WTC11 (cell line): ENCODE measurements around the gene NEK5. TPM values are rescaled to one million over a fixed set of nuclear protein-coding genes. Genes with fewer than 3 reads are reported as not detected.

Experiments
- ATAC-seq: fragments of 200-7000 bp; cut with Tn5 transposase; 2 replicates; pipeline ENCODE4 v1.10.0; 2021; ENCODE audit warnings: mild to moderate bottlenecking, moderate library complexity
- CTCF ChIA-PET: fragments of 300-600 bp; sonication (Branson Sonifier 250); formaldehyde crosslinking; loops from one replicate; lab custom pipeline; 2021; ENCODE audit warnings: antibody characterized with exemption; lab: Charles Lee
- POLR2A ChIA-PET: fragments of 350-600 bp; sonication (Branson Sonifier 250); formaldehyde crosslinking; loops from one replicate; lab custom pipeline; 2021; ENCODE audit warnings: antibody characterized with exemption; lab: Charles Lee
- DNase-seq: peaks from one replicate; pipeline ENCODE4 v3.0.0; 2021; ENCODE audit warnings: low spot score
- H3K27ac Mint-ChIP-seq: 2 replicates; pipeline ENCODE4 v1.8.0; 2021; ENCODE audit warnings: mixed read lengths
- H3K27me3 Mint-ChIP-seq: 2 replicates; pipeline ENCODE4 v1.8.0; 2021; ENCODE audit warnings: low read depth, mild to moderate bottlenecking, moderate library complexity, mixed read lengths
- H3K36me3 Mint-ChIP-seq: 2 replicates; pipeline ENCODE4 v1.8.0; 2021; ENCODE audit warnings: mixed read lengths
- H3K4me1 Mint-ChIP-seq: 2 replicates; pipeline ENCODE4 v1.8.0; 2022; ENCODE audit warnings: mixed read lengths
- H3K4me3 Mint-ChIP-seq: 2 replicates; pipeline ENCODE4 v1.8.0; 2021; ENCODE audit warnings: mild to moderate bottlenecking, moderate library complexity, mixed read lengths
- H3K9me3 Mint-ChIP-seq: 2 replicates; pipeline ENCODE4 v1.8.0; 2021; ENCODE audit warnings: mixed read lengths
- AR ChIP-seq: fragments of 250-450 bp; sonication (Bioruptor Pico); IDR thresholded peaks from 2 replicates; pipeline ENCODE4 v1.9.0; 2021; ENCODE audit warnings: mild to moderate bottlenecking
- ATF1 ChIP-seq: sonication (generic); formaldehyde crosslinking; IDR thresholded peaks from 2 replicates; pipeline ENCODE4 v1.8.1; 2023; ENCODE audit warnings: mild to moderate bottlenecking, moderate library complexity, missing genetic modification reagents
- FOXK1 ChIP-seq: sonication (generic); formaldehyde crosslinking; IDR thresholded peaks from 2 replicates; pipeline ENCODE4 v1.8.0; 2022; ENCODE audit warnings: mild to moderate bottlenecking, moderate library complexity, missing genetic modification reagents
- GTF2I ChIP-seq: fragments of 250-450 bp; sonication (Bioruptor Pico); conservative IDR thresholded peaks from 2 replicates; pipeline ENCODE4 v1.4.0; 2021; ENCODE audit warnings: mild to moderate bottlenecking
- KAT7 ChIP-seq: sonication (generic); formaldehyde crosslinking; IDR thresholded peaks from 2 replicates; pipeline ENCODE4 v1.8.1; 2023; ENCODE audit warnings: missing genetic modification reagents, mild to moderate bottlenecking, borderline replicate concordance
- MAX ChIP-seq: sonication (generic); formaldehyde crosslinking; IDR thresholded peaks from 2 replicates; pipeline ENCODE4 v1.8.0; 2022; ENCODE audit warnings: mild to moderate bottlenecking, missing genetic modification reagents
- MXD4 ChIP-seq: fragments of 250-450 bp; sonication (Bioruptor Pico); IDR thresholded peaks from 2 replicates; pipeline ENCODE4 v1.8.0; 2021; ENCODE audit warnings: mild to moderate bottlenecking, moderate library complexity, borderline replicate concordance
- NR2C2 ChIP-seq: sonication (generic); formaldehyde crosslinking; IDR thresholded peaks from 2 replicates; pipeline ENCODE4 v1.8.0; 2022; ENCODE audit warnings: mild to moderate bottlenecking, missing genetic modification reagents
- PRDM15 ChIP-seq: sonication (generic); formaldehyde crosslinking; IDR thresholded peaks from 2 replicates; pipeline ENCODE4 v1.8.0; 2022; ENCODE audit warnings: missing genetic modification reagents
- PREB ChIP-seq: sonication (generic); formaldehyde crosslinking; IDR thresholded peaks from 2 replicates; pipeline ENCODE4 v1.8.1; 2022; ENCODE audit warnings: mild to moderate bottlenecking, missing genetic modification reagents, moderate library complexity, borderline replicate concordance
- PRRX2 ChIP-seq: fragments of 250-450 bp; sonication (Bioruptor Pico); IDR thresholded peaks from 2 replicates; pipeline ENCODE4 v1.8.0; 2021; ENCODE audit warnings: mild to moderate bottlenecking
- SMAD3 ChIP-seq: sonication (generic); formaldehyde crosslinking; IDR thresholded peaks from 2 replicates; pipeline ENCODE4 v1.8.0; 2022; ENCODE audit warnings: missing genetic modification reagents, mild to moderate bottlenecking, borderline replicate concordance
- SMAD4 ChIP-seq: sonication (generic); formaldehyde crosslinking; IDR thresholded peaks from 2 replicates; pipeline ENCODE4 v1.8.0; 2022; ENCODE audit warnings: mild to moderate bottlenecking, missing genetic modification reagents
- SOX15 ChIP-seq: fragments of 250-450 bp; sonication (Bioruptor Pico); IDR thresholded peaks from 2 replicates; pipeline ENCODE4 v1.9.0; 2021; ENCODE audit warnings: mild to moderate bottlenecking
- TCF7 ChIP-seq: sonication (generic); formaldehyde crosslinking; IDR thresholded peaks from 2 replicates; pipeline ENCODE4 v1.8.0; 2022; ENCODE audit warnings: mild to moderate bottlenecking, low read depth, missing genetic modification reagents, moderate library complexity
- TEAD1 ChIP-seq: sonication (generic); formaldehyde crosslinking; IDR thresholded peaks from 2 replicates; pipeline ENCODE4 v1.8.0; 2022; ENCODE audit warnings: mild to moderate bottlenecking, missing genetic modification reagents
- TP53 ChIP-seq: sonication (generic); formaldehyde crosslinking; IDR thresholded peaks from 2 replicates; pipeline ENCODE4 v1.8.1; 2023; ENCODE audit warnings: mild to moderate bottlenecking, missing genetic modification reagents
- ZBTB21 ChIP-seq: sonication (generic); formaldehyde crosslinking; IDR thresholded peaks from 2 replicates; pipeline ENCODE4 v1.8.1; 2023; ENCODE audit warnings: mild to moderate bottlenecking, missing genetic modification reagents, borderline replicate concordance
- ZBTB43 ChIP-seq: sonication (generic); formaldehyde crosslinking; IDR thresholded peaks from 2 replicates; pipeline ENCODE4 v1.8.1; 2023; ENCODE audit warnings: mild to moderate bottlenecking, missing genetic modification reagents
- ZNF138 ChIP-seq: sonication (generic); formaldehyde crosslinking; conservative IDR thresholded peaks from 2 replicates; pipeline ENCODE4 v1.8.1; 2022; ENCODE audit warnings: mild to moderate bottlenecking, moderate library complexity, missing genetic modification reagents
- ZNF219 ChIP-seq: sonication (generic); formaldehyde crosslinking; IDR thresholded peaks from 2 replicates; pipeline ENCODE4 v1.8.0; 2023; ENCODE audit warnings: missing genetic modification reagents, mild to moderate bottlenecking, borderline replicate concordance
- ZNF263 ChIP-seq: sonication (generic); formaldehyde crosslinking; IDR thresholded peaks from 2 replicates; pipeline ENCODE4 v1.8.1; 2022; ENCODE audit warnings: low read depth, mild to moderate bottlenecking, moderate library complexity, missing genetic modification reagents
- ZSCAN18 ChIP-seq: fragments of 250-450 bp; sonication (Bioruptor Pico); IDR thresholded peaks from 2 replicates; pipeline ENCODE4 v2.1.2; 2022; ENCODE audit warnings: mild to moderate bottlenecking, moderate library complexity
- total RNA-seq: library from RNA; stranded (reverse); gene quantifications from 3 replicates; pipeline ENCODE4 v1.2.3, GENCODE V29; 2021

The NEK5 gene
- total RNA-seq, 1 experiment from 2014 or later, result 0.55 TPM

GRCh38 chr13:51999510-51999911 is 129.4 kb downstream of the NEK5 start (continued):
- TF ChIP-seq PRDM15 (no peak), TP53 (CRISPR knock-in tag) (no peak), PRRX2 (no peak), ZNF219 (CRISPR knock-in tag) (no peak), NR2C2 (no peak), PREB (no peak), ZSCAN18 (CRISPR knock-in tag) (no peak), TEAD1 (no peak), TCF7 (CRISPR knock-in tag) (no peak), SMAD3 (CRISPR knock-in tag) (no peak), MAX (CRISPR knock-in tag) (no peak), ZBTB43 (CRISPR knock-in tag) (no peak), AR (no peak), SOX15 (CRISPR knock-in tag) (no peak), ZBTB21 (CRISPR knock-in tag) (no peak)

GRCh38 chr13:51998723-51999509 is 130.0 kb downstream of the NEK5 start:
- Mint-ChIP-seq H3K4me3 (peak overlapping the region; percentile 3; the same call in 1 of the 2 replicates), H3K27me3 (no peaks in the 10 kb centered on the region; the same call in 1 of the 2 replicates)
- DNase-seq, result no peak
- no peak for TF ChIP-seq MXD4
- no peak for TF ChIP-seq ZNF138 (CRISPR knock-in tag)
- TF ChIP-seq SOX15 (CRISPR knock-in tag), result no peak
- TF ChIP-seq GTF2I (CRISPR knock-in tag), result no peak
- no peak for TF ChIP-seq ZNF263
- no peak for TF ChIP-seq SMAD4 (CRISPR knock-in tag)
- no peak for TF ChIP-seq KAT7 (CRISPR knock-in tag)
- no peak for TF ChIP-seq FOXK1 (CRISPR knock-in tag)
- TF ChIP-seq TEAD1, result no peak
- no peak for TF ChIP-seq ATF1 (CRISPR knock-in tag)

More at GRCh38 chr13:51998723-51999509, 130.0 kb downstream of the NEK5 start:
- Mint-ChIP-seq H3K36me3 (no peaks in the 10 kb centered on the region), H3K4me1 (peaks cover 68% of the 10 kb centered on the region), H3K27ac (peak overlapping the region; percentile 78), H3K9me3 (no peaks in the 10 kb centered on the region)
- CTCF ChIA-PET, result interaction anchor here (0.7 to 5.4 kb wide), 5 partner anchors 13 to 129 kb away, joined by 3 to 36 read pairs (median 3); partner anchors contain the start of genes ALG11 and NEK5
- POLR2A ChIA-PET, result no interaction called here
- peak; percentile 16 for ATAC-seq
